ENCODE data around the gene STXBP4. TPM values are rescaled to one million over a fixed set of nuclear protein-coding genes. Genes with fewer than 3 reads are reported as not detected.

STXBP4 gene
- total RNA-seq, 1 experiment from 2014 or later, result 16.5 TPM

DNA sequence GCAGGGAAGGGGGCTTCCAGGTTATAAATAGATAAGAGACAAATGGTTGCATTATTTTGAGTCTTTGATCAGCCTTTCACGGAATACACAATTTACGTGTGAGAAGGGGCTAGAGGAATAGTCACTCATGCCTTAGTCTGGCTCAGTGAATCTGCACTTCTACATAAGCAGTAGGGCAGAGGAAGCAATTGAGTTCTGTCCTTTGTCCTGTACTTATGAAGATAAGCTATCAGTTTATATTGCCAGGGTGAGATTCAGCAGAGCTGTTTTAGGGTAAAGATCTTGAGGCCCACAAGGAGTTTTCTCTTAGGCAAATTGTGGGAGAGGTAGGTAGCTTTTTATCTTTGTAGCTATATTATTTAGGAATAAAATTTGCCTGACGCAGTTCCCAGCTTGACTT lies 34.6 kb upstream of the STXBP4 start:
- Histone ChIP-seq H3K9ac (ENCODE audit: extremely low read depth, insufficient read length, low read length) (no peak overlapping the region), H2BK5ac (ENCODE audit: insufficient read length, low read length) (no peak overlapping the region), H3K27me3 (ENCODE audit: insufficient read depth, low read length) (no peaks in the 10 kb centered on the region), H3K14ac (ENCODE audit: insufficient read depth, low read length) (no peak overlapping the region), H4K91ac (ENCODE audit: insufficient read length, low read depth, low read length) (no peak overlapping the region), H2BK12ac (ENCODE audit: insufficient read length, low read depth, low read length) (no peak overlapping the region), H3K27ac (ENCODE audit: insufficient read length, low read depth, low read length) (no peak overlapping the region), H3K79me2 (ENCODE audit: insufficient read depth, low read length) (no peaks in the 10 kb centered on the region), H3T11ph (ENCODE audit: low read length) (no peak overlapping the region), H3K4me2 (ENCODE audit: insufficient read depth, insufficient read length, low read length) (no peak overlapping the region), H3K79me1 (ENCODE audit: insufficient read depth, low read depth, low read length, poor library complexity, severe bottlenecking) (no peaks in the 10 kb centered on the region), H3K56ac (ENCODE audit: insufficient read length, low read depth, low read length) (no peak overlapping the region), H3K18ac (ENCODE audit: insufficient read length, low read depth, low read length) (no peak overlapping the region), H3K4ac (ENCODE audit: low read depth, low read length) (no peak overlapping the region), H2AK5ac (ENCODE audit: insufficient read length, low read length) (no peak overlapping the region), H3K4me1 (ENCODE audit: insufficient read depth, low read length) (no peaks in the 10 kb centered on the region), H4K5ac (ENCODE audit: insufficient read length, low read depth, low read length) (no peak overlapping the region), H2BK20ac (ENCODE audit: low read depth, low read length, poor library complexity, severe bottlenecking) (no peak overlapping the region), H3K9me3 (ENCODE audit: control insufficient read depth, low read depth, low read length) (no peaks in the 10 kb centered on the region), H2BK120ac (ENCODE audit: low read depth, low read length, poor library complexity, severe bottlenecking) (no peak overlapping the region), H2AFZ (ENCODE audit: low read length) (no peak overlapping the region), H3K23me2 (ENCODE audit: insufficient read length, low read depth, low read length, poor library complexity, severe bottlenecking) (no peaks in the 10 kb centered on the region), H3K23ac (ENCODE audit: insufficient read length, low read depth, low read length) (no peak overlapping the region), H2BK15ac (ENCODE audit: low read depth, low read length) (no peak overlapping the region), H4K8ac (replicated peaks; ENCODE audit: insufficient read length, low read depth, low read length) (no peak overlapping the region), H4K20me1 (ENCODE audit: control insufficient read depth, insufficient read depth, insufficient read length) (no peaks in the 10 kb centered on the region)
- Mint-ChIP-seq H3K36me3 (ENCODE audit: insufficient read depth in 1 of 3, low read depth in 3 of 3) (peaks cover 46 to 78% (median 76%) of the 10 kb centered on the region in 3 experiments), H3K27me3 (ENCODE audit: low read depth) (peaks cover 1% of the 10 kb centered on the region; the same call in 1 of the 2 replicates), H3K4me1 (no peaks in the 10 kb centered on the region), H3K9me3 (no peaks in the 10 kb centered on the region), H3K4me3 (no peak overlapping the region), H3K27ac (no peak overlapping the region; a peak in 1 of 7 replicates)
- no peak for TF ChIP-seq CTCF (conservative IDR thresholded peaks at IDR 0.05)
- WGBS (ENCODE audit: extremely low coverage, insufficient read length, low lambda C conversion rate), result no CpG with 5 or more reads among the region's 3 CpGs
- DNase-seq, result no peak

Measured in H9 (cell line).